GM12874 (cell line): ENCODE measurements around the gene MPRIP.

Experiments
- TF ChIP-seq, protein P1 (sequence below): IDR thresholded peaks from 2 replicates; pipeline ENCODE4 v1.5.1; 2011; ENCODE audit warnings: low read depth, mild to moderate bottlenecking, control low read depth, low read length, moderate library complexity; ENCODE audit not compliant: insufficient read depth

MPRIP gene

DNA sequence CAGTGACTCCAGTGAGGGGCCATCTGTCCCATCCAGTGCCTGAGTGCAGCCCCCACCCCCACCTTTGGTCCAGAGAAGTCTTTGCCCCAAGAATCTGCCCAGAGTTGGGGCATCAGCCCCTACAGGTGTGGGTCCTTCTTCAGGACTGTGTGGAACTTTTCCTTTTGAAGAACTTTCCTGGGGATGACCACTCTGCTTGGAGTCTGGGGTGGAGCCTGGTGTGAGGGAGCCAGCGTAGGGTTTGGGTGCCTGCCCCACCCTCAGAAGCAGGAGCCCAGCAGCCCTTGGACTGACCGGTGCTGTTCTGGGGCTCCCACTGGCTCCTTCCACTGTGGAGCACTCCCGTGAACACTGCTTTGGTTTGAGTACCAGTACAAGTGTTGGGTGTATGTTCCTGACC is 19.3 kb downstream of the MPRIP start:
- TF ChIP-seq, protein P1, sequence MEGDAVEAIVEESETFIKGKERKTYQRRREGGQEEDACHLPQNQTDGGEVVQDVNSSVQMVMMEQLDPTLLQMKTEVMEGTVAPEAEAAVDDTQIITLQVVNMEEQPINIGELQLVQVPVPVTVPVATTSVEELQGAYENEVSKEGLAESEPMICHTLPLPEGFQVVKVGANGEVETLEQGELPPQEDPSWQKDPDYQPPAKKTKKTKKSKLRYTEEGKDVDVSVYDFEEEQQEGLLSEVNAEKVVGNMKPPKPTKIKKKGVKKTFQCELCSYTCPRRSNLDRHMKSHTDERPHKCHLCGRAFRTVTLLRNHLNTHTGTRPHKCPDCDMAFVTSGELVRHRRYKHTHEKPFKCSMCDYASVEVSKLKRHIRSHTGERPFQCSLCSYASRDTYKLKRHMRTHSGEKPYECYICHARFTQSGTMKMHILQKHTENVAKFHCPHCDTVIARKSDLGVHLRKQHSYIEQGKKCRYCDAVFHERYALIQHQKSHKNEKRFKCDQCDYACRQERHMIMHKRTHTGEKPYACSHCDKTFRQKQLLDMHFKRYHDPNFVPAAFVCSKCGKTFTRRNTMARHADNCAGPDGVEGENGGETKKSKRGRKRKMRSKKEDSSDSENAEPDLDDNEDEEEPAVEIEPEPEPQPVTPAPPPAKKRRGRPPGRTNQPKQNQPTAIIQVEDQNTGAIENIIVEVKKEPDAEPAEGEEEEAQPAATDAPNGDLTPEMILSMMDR = no peak

DNA sequence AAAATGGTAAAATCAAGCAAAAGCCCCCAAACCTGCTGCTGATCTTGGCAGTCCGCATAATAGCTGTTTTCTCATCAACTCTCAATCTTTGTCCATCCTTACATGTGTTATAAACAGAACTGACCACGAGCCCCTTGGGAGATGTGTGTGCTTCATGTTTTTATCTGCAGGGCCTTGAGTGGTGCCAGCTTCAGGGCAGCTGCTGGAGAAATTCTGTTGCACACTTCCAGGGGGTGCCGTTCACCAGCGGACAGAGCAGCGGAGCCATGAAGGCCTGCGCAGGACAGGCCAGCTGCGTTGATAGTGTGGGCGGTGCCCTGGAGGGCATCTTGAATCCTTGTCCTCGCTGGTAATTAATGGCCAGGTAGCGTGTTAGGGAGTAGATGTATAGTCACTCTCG is 20.1 kb downstream of the MPRIP start:
- TF ChIP-seq, protein P1 = no peak

DNA sequence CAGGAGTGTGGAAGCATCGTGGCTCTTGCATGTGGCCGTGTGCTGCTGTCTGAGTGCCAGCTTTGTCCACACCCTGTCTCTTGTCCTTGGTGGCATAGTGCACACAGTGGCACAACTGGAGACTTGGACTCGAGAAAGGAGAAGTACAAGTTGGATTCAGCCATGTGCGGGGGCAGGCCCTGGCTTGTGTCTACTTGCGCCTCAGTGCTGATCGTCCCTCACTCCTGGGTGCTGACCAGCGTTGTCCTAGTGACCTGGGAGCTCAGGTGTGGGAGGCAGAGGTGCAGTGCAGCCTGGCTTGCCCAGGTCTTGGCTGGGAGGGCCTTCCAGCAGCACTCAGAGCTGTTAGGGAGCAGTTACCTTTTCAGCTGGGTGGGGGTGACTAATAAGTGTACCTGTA is 20.6 kb downstream of the MPRIP start:
- TF ChIP-seq, protein P1 = no peak

DNA sequence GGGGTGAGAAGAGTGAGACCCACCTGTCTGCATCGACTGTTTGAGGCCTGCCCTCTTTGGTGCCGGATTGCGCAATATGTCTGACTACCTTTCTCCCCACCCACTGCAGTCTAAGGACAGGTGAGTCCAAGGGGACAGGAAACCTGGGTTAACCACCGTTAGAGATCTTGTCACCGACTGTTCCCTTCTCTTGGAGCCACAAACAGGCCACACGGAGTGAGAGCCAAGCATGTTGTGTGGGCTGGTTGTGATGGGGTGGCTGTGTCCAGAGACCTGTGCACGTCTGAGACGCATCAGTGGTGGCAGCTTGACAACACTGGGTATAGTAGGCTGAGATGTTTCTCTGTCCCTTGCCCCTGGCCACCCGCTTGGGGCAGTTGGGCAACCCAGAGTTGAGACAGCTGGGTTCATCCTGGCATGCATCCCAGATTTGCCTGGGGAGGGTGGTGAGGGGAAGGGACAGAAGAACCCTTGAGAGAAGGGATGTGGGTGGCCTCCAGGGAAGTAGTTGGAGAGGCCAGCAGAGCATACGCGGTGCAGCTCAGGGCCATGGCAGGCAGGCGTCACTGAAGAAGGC is 21.4 kb downstream of the MPRIP start:
- TF ChIP-seq, protein P1 = no peak

DNA sequence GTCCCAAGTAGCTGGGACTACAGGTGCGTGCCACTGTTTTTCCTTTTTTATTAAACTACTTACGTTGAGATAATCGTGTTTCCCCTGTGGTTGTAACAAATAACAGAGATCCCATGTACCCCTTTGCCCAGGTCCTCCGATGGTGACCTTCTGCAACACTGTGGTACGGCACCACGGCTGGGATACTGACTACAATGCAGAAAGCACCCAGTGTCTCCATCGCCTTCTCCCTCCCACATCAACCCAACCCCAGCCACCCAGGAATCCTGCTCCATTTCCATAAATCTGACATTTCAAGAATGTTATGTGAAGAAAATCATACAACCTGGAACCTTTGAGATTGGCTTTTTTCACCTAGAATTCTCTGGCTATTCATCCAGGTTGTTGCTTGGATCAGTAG is 22.1 kb downstream of the MPRIP start:
- TF ChIP-seq, protein P1 = no peak

DNA sequence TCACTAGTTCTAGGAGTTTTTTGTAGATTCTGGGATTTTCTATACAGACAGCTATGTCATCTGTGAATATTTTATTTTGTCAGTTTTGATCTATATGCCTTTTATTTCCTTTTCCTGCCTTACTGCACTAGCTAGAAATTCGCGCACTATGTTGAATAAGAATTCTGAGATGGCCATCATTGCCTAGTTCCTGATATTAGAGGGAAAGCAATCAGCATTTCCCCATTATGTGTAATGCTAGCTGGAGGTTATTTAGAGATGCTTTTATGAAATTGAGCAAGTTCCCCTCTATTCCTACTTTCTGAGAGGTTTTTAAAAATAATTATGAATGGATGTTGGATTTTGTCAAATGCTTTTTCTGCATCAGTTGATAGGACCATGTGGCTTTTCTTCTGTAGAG is 23.8 kb downstream of the MPRIP start:
- TF ChIP-seq, protein P1 = no peak

DNA sequence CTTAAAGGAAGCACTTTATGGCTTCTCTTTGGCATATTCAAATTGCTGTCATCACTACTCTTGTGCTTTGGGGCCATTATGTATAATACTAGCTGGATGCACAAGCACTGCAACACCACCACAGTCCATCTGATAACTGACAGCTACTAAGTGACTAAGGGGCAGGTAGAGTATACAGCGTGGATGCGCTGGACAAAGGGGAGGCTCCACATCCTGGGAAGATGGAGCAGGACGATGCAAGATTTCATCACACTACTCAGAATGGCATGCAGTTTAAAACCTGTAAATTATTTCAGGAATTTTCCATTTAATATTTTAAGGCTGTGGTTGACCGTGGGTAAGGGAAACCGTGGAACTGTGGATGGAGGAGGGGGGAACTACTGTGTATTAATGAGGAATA is 25.0 kb downstream of the MPRIP start:
- TF ChIP-seq, protein P1 = no peak
